ENCODE results near the gene NCOA3.

GRCh38 chr20:47686545-47686944, 184.9 kb downstream of the NCOA3 start:
- TF ChIP-seq CTCF (conservative IDR thresholded peaks at IDR 0.05; ENCODE audit: low read depth, low read length), result no peak
- TF ChIP-seq EZH2phosphoT487 (IDR thresholded peaks at IDR 0.05; ENCODE audit: borderline replicate concordance, low read length), result no peak
- no peak for TF ChIP-seq EZH2 (IDR thresholded peaks at IDR 0.05; ENCODE audit: low read length, unreplicated experiment)
